ENCODE results near the gene ELL2. TPM values are rescaled to one million over a fixed set of nuclear protein-coding genes. Genes with fewer than 3 reads are reported as not detected.

The ELL2 gene
- polyA plus RNA-seq, 1 of the 3 experiments (the other 2 are of a cell fraction) = 18.4 TPM

GRCh38 chr5:96001262-96001661 is 39.6 kb upstream of the ELL2 start (continued):
- no peak for TF ChIP-seq MAX (IDR thresholded peaks at IDR 0.05; ENCODE audit: low read depth)

GRCh38 chr5:96000308-96000707 is 38.7 kb upstream of the ELL2 start:
- Histone ChIP-seq H3K27ac (ENCODE audit: low read depth in 2 of 2, low read length in 1 of 2) (no peak overlapping the region), H2AFZ (ENCODE audit: low read depth) (no peak overlapping the region), H3K9ac (no peak overlapping the region), H3F3A (replicated peaks; ENCODE audit: insufficient read depth) (peaks cover 6% of the 10 kb centered on the region), H3K9me3 (peaks cover 6% of the 10 kb centered on the region; the same call in 1 of the 2 replicates), H3K4me3 (ENCODE audit: low read depth in 2 of 2, low read length in 1 of 2) (no peak overlapping the region), H3K4me1 (ENCODE audit: control insufficient read depth in 1 of 2, insufficient read depth in 2 of 2, low read depth in 1 of 2, low read length in 1 of 2) (peaks cover 0 to 1% of the 10 kb centered on the region in 2 experiments; a peak in 1 of 4 replicates), H3K9me2 (no peaks in the 10 kb centered on the region), H4K20me1 (ENCODE audit: insufficient read depth) (no peaks in the 10 kb centered on the region), H3K79me2 (ENCODE audit: insufficient read depth) (no peaks in the 10 kb centered on the region), H3K27me3 (ENCODE audit: insufficient read depth) (no peaks in the 10 kb centered on the region), H3K36me3 (replicated peaks in 1 of 2; ENCODE audit: control insufficient read depth in 1 of 2, insufficient read depth in 2 of 2, low read length in 1 of 2) (no peaks in the 10 kb centered on the region), H3K4me2 (no peak overlapping the region)
- WGBS (ENCODE audit: low lambda C conversion rate) = 87% methylated on average over 3 of the region's 3 CpGs
- ChIA-PET CTCF (no interaction called here), POLR2A (no interaction called here)
- TF ChIP-seq TEAD4 (IDR thresholded peaks at IDR 0.05; ENCODE audit: borderline replicate concordance, insufficient read depth) = no peak
- no peak for TF ChIP-seq YY1 (IDR thresholded peaks at IDR 0.05; ENCODE audit: low read depth)
- TF ChIP-seq USF2 (IDR thresholded peaks at IDR 0.05; ENCODE audit: borderline replicate concordance, low read depth, low read length) = no peak
- TF ChIP-seq IRF3 (IDR thresholded peaks at IDR 0.05; ENCODE audit: low read depth, low read length) = no peak
- no peak for TF ChIP-seq FOXM1 (IDR thresholded peaks at IDR 0.05; ENCODE audit: low read depth)
- no peak for TF ChIP-seq RCOR1 (IDR thresholded peaks at IDR 0.05; ENCODE audit: low read length)
- no peak for TF ChIP-seq REST (IDR thresholded peaks at IDR 0.05; ENCODE audit: low read depth, low read length)
- TF ChIP-seq ELF1 (IDR thresholded peaks at IDR 0.05) = no peak
- TF ChIP-seq NFIC (IDR thresholded peaks at IDR 0.05; ENCODE audit: borderline replicate concordance) = no peak
- no peak for DNase-seq

Data from SK-N-SH (cell line).